ENCODE measurements around the gene RBM33.
"Not testable (repeated sequence)": the region's sequence is repeated elsewhere in the genome, so short reads cannot be mapped to it uniquely, and the experiment has no call there.

Gene RBM33, protein sequence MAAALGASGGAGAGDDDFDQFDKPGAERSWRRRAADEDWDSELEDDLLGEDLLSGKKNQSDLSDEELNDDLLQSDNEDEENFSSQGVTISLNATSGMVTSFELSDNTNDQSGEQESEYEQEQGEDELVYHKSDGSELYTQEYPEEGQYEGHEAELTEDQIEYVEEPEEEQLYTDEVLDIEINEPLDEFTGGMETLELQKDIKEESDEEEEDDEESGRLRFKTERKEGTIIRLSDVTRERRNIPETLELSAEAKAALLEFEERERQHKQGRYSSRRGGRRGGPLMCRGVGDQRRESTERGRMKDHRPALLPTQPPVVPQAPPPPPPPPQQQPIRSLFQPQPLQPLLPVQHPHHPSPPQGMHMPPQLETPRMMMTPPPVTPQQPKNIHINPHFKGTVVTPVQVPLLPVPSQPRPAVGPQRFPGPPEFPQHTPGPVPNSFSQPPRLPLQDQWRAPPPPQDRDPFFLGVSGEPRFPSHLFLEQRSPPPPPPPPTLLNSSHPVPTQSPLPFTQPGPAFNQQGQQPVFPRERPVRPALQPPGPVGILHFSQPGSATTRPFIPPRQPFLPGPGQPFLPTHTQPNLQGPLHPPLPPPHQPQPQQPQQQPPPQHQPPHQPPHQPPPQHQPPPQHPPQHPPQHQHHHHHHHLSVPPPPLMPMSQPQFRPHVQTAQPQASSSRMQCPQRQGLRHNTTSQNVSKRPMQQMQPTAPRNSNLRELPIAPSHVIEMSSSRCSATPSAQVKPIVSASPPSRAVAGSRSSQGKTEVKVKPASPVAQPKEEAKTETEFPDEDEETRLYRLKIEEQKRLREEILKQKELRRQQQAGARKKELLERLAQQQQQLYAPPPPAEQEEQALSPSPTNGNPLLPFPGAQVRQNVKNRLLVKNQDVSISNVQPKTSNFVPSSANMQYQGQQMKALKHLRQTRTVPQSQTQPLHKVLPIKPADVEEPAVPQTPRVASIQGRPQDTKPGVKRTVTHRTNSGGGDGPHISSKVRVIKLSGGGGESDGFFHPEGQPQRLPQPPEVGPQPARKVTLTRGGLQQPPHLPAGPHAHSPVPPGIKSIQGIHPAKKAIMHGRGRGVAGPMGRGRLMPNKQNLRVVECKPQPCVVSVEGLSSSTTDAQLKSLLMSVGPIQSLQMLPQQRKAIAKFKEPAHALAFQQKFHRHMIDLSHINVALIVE

DNA sequence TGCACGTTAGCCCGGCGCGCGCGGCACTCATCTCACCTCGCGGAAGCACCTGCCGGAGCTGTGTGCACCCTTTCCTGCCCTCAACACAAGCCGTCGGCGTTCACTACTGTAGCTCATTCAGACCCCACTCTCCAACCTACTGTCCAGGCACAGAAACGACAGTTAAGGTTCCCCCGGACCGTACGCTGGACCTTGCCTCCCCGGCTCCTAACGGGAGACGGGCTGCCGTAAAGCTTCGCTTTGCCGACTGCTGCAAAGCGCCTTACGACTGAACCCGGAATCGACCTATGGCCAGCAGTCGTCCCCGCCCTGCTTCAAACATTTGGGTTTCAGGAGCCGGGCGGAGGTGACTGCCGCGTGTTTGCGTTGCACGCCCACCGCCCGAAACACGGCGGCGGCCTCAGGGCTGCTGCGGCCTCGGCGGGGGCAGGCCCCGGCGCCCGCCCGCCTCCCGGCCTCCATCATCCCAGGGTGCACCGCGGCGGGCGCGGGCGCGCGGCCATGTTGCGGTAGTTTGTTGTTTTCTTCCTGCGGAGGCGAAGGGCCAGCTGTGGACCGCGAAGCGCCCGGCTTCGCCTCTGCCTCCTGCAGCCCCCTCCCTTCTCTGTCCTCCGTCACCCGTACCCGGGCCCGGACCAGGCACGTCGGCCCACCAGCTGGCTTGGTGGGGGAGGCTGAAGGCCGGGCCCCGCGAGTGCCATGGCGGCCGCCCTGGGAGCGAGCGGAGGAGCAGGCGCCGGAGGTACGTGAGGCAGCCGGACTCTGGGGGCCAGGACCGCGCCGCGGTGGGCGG, at the start of gene RBM33:
Gene RBM33 (plus strand): TSS at position 484 of the 793 bp plus-strand sequence. CDS start 216 bp downstream, at position 700.
- peak; percentile 81 for DNase-seq (ENCODE audit: low spot score)

DNA sequence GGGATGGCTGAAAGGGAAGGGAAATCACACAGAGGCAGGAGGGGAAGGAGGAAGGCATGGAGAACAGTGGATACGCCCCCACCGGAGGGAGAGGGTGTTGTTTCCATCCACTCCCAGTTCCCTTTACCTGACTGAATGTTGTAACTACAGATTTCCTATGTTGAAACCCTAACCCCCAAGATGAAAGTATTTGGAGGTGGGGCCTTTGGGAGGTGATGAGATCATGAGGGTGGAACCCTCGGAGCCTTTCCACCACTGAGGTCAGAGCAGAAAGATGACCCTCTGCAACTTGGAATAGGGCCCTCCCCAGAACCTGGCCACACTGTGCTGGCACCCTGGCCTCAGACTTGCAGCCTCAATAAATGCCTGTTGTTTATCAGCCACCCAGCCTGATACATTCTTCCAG, 49.5 kb upstream of the RBM33 start:
- no peak for DNase-seq (ENCODE audit: low spot score)

DNA sequence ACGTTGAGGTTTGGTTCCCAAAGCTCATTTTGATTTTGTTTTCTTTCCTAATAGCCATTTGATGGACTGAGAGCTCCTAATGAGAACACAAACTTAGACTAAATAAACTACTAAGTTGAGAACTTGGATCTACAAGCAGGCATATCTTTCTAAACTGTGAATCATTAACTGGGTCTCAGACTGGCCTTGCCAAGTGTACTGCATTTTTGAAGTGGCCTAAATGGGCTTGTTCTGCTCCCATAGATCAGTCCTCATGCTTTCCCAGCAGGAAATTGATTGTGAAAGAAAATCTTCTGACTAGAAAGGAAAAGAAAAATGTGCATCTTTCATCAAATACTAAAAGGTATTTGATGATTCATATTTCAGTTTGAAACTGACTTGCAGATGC, 46.7 kb upstream of the RBM33 start:
- peak; percentile 47 for DNase-seq (ENCODE audit: low spot score)

DNA sequence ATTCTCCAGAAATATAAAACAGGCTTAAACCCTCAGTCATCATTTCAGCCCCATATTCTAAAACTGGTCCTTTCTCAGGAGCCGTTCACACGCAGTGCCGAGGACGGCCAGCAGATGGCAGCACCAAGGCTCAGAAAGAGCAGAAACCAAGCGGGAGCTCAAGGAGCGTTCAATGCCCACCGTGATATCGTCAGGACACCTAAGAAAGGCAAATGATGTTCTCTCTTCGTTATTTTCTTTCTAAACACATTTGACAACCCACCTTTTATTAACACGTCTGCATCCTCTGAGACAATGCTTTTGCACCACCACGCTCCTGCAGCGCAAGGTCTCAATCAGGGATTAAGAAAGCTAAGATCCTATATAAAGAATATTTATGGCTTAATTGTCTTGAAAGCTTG, 45.7 kb upstream of the RBM33 start:
- peak; percentile 70 for DNase-seq (ENCODE audit: low spot score)

DNA sequence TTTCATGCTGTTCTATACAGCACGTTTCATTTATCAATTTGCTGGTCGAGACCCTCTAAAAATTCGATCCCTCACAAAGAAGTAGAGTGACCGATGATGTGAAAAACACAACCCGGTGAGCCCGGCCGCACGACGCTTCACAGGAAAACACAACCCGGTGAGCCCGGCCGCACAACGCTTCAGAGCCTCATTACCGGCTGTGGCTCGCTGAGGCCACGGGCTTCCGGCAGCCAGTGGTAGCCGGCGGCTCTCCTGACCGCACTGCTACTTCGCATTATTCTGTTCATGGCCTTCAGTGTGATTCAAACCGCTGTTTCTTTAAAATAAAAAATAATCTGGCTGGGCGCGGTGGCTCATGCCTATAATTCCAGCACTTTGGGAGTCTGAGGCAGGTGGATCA, 42.3 kb upstream of the RBM33 start:
- DNase-seq (ENCODE audit: low spot score): no peak

DNA sequence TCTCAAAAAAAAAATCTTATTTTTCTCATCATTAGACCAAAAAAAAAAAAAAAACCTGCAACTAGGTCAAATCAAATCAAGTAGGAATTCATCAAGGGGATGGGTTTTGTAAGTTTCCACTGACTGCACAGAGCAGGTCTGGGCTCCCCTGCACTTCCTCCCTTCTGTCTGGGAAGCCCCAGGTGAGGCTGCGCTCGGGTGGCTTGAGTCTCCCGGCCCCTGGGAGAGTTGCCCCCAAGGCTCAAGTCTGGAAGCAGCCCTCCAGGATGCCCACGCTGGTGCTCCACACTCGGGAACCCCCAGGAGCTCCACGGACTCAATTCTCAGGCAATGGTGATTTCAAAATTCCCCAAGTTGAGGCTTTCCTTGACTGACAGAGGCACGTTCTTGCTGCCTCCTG, 41.7 kb upstream of the RBM33 start:
- DNase-seq (ENCODE audit: low spot score): no peak

DNA sequence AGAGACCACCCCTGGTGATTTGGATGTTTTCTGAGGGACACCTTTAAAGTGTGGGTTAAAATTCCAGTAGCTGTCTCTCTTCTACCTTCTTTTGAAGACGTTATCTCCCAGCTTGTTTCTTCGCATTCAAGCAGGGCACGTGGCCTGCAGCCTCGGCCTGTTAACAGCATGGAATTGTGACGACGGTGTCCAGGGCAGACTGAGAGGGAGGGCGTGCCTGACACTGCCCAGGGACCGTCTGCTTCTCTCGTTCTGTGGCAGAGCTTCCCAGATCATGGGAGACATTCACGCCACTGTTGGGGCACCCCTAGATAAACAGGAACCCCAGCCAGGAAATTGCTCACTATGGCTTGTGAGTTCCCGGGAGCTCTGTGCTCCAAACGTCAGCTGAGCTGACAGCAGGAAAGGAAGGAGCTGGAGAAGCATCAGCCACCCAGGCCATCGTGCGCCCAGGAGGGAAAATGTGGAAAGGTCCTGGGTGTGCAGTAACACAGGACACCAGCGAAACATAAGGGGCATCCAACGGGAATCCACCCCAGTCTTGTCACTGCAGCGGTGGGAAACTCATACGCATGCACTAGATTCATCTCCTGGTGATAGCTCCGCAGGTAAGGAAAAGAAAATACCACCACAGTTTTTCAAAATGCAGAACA, 41.1 kb upstream of the RBM33 start:
- DNase-seq (ENCODE audit: low spot score): no peak

DNA sequence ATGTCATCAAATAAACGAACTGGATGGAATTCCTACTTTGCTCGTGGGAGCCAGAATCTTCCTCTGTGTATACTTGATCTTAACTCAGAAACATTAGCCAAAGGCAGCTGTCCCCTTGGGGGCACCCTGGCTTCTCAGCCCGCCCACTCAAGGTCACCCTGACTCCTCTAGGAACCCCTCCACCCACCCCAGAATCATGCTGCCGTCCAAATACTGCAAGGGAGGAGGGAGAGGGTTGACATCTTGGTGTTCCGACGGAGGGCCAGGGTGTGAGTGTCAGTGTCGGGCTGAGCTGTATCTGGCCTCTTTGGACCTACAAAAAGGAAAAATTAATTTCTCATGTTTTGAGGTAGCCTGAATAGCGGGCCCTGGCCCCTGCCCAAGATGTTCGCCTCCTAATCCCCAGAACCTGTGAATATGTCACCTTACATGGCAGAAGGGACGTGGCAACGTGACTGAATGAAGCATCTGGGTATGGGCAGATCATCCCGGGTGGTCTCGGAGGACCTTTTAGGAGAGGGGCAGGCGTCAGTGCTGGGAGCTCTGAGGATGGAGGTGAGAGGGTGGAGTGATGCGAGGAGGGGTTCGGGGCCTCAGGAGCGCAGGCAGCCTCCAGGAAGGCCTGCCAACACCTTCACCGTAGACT, 40.5 kb upstream of the RBM33 start:
- DNase-seq (ENCODE audit: low spot score): no peak

DNA sequence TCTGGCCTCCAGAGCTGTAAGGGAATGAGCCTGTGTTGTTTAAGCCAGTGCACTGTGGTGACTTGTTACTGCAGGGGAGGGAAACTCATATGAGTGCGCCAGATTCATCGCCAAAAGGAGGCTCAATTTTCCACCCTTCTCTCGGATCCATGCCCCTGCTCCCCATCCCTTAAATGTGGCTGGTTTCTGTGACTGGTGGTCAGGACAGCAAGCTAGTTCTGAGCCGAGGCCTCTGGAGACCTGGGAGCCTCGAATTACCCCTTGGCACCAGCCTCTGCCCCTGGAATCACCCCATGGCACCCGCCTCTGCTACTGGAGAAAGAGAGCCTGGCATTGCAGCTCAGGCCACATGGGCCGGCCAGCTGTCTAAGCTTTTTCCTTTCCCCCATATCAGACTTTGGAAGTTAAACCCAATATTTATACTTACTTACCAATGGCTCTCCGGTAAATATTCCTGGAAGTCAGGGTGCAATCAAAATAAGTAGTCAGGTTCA, 39.9 kb upstream of the RBM33 start:
- no peak for DNase-seq (ENCODE audit: low spot score)

DNA sequence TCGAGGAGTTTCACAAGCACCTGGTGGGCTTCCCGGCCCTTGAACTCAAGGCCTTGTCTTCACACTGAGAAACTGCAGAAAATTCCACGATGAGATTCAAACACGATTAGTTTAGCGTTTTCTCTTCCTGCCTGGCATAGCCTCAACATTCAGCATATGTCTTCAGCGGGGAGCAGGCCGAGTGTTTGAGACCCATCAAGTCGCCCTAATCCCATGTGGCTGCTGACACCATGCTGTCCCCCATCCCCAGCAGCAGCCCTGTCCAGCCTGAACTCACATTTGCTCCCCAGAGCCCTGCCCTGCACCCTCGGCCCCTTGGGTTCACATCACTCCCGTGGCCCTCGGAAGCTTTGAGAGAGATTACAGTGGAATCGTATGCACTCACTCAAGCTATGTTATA, 35.3 kb upstream of the RBM33 start:
- DNase-seq (ENCODE audit: low spot score): no peak

DNA sequence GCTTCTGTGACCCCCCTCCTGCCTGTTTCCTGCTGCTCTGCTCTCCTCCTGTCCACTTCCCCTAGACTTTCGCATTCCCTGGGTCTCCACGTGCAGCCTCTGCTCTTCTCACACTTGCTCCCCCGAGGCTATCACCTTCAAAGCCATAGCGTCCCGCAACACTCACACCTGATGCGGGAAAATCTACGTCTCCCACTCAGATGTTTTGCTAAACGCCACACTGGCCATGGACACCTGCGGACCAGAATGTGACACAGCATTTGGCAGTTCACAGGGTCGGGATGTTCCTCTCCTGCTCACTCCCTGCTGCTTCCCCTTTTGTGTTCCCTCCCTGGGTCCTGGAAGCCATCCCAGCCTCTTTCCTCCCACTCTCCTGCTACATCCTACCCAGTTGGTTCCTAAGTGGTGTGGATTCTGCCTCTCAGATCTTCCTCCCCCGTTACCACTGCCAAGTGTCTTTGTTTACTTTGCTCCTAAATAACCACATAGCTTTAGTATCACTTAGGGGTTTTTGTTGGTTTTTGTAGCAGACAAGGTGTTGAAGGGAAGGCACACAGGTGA, 33.7 kb upstream of the RBM33 start:
- no peak for DNase-seq (ENCODE audit: low spot score)

DNA sequence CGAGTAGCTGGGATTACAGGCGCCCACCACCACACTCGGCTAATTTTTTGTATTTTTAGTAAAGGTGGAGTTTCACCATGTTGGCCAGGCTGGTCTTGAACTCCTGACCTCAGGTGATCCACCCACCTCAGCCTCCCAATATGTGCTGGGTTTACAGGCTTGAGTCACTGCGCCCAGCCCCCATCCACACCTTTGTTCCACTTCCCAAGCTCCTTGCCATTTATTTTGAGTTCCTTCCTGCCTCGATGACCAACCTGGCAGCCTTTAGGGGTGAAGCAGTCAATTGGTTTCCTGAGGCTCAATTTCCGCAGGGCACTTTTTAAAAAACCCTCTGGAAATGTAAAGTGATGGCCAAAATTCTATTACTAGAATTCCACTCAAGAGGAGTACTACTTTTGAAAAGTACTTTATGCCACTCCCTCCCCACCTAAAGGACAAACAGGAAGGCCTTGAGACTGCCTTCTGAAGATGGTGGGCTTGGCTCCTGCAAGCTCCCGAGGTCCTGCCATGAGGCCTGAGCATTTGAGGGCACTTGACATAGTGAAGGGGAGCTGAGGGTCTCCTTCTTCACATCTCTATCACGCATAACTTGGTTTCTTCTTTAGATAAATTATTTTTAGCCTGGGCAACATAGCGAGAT, 32.5 kb upstream of the RBM33 start:
- no peak for DNase-seq (ENCODE audit: low spot score)

DNA sequence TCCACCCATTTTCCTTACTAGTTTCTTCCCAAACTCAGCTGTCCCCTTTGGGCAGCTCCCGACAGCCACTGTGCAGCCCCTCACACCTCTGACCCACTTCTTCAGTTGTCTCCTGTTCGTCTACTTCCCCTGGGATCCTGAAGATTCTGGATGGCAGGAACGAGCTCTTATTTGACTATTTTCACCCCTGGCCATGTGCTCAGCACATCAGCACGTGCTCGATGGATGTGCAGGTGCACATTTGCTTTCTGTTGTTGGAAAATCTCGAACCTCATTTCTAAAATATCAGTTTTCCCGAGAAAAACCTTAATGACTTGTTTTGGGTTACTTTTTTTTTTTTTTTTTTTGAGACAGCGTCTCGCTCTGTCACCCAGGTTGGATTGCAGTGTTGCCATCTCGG, 31.8 kb upstream of the RBM33 start:
- DNase-seq (ENCODE audit: low spot score): no peak

DNA sequence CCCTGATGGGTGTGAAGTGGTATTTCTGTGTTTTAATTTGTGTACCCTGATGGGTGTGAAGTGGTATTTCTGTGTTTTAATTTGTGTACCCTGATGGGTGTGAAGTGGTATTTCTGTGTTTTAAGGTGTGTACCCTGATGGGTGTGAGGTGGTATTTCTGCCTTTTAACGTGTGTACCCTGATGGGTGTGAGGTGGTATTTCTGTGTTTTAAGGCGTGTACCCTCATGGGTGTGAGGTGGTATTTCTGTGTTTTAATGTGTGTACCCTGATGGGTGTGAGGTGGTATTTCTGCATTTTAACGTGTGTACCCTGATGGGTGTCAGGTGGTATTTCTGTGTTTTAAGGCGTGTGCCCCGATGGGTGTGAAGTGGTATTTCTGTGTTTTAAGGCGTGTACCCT, 29.4 kb upstream of the RBM33 start:
- not testable (repeated sequence) for DNase-seq (ENCODE audit: low spot score)

DNA sequence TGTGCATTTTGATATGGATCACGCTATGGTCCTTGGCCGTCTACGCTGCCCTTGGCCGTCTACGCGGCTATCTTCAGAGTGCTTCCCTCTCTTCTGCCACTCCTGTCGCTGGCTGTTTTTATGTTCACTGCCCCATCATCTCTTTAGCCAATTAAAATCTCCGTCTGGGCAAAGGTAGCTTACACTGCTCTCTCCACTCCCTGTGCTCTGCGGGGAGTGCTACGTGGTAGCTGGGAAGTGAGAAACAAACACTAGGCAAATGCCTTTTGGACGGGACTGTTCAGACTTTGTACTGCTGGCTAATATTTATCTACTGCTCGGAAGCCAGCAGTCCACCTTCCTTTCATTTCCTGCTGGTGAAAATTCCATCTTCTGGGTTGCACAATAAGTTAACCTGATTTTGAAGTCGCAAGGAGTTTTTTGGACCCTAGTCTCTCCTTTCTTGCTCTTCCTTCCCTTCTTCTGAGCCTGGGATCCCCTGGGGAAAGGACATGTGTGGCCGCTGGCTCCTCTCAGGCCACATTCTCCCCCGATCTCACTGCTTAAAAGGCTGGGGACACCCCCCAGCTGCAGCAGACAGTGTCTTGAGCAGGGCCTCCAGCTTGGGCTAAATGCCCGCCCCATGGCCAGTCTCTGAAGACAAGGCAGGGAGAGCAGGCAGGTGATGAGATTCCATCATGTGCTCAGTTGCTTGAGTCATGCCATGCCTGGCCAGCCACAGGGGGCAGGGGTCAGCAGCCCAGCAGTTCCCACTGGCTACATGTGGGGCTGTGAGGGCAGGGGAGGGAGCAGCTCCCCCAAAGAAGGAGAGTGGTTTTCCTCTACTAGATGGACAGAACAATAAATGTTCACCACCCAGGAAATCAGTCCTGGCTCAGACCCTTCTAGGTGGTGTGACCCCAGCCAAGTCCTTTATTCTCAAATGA, 25.5 kb upstream of the RBM33 start:
- peak; percentile 59 for DNase-seq (ENCODE audit: low spot score)

DNA sequence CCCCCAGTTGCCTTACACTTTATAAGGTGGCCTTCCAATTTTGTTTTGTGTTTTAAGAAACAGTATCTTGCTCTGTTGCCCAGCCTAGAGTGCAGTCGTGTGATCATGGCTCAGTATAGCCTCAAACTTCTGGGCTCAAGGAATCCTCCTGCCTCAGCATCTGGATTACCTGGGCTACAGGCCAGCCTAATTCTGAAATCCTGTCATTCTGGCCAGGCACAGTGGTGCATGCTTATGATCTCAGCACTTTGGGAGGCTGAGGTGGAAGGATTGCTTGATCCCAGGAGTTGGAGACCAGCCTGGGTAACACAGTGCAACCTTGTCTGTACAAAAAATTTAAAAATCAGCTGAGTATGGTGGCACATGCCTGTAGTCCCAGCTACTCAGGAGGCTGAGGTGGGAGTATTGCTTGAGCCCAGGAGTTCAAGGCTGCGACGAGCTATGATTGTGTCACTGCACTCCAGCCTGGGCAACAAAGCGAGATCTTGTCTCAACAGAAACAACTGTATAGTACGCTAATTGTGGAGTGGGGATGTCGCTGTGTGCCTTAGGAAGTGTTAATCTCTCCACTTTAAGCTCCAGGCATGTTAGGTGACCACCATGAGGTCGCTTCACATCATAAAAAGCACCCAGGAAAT, 24.7 kb upstream of the RBM33 start:
- DNase-seq (ENCODE audit: low spot score): no peak

DNA sequence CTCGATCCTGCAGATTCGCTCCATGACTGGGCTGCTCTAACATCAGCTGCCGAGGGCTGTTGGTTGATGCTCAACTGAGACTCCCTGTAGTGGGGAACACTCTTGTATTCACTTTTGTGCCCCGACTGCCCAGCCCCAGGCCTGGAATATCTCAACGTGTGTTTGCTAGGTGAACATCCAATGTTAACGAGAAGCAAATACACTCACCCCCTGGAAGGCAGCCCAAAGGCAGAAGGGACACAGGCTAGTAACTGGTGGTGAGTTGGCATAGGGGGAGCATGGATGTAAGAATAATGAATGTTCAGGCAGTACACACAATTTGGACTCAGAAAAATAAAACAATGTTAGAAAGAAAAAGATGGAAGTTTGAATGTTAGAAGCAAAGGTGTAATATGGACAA, 24.0 kb upstream of the RBM33 start:
- no peak for DNase-seq (ENCODE audit: low spot score)

DNA sequence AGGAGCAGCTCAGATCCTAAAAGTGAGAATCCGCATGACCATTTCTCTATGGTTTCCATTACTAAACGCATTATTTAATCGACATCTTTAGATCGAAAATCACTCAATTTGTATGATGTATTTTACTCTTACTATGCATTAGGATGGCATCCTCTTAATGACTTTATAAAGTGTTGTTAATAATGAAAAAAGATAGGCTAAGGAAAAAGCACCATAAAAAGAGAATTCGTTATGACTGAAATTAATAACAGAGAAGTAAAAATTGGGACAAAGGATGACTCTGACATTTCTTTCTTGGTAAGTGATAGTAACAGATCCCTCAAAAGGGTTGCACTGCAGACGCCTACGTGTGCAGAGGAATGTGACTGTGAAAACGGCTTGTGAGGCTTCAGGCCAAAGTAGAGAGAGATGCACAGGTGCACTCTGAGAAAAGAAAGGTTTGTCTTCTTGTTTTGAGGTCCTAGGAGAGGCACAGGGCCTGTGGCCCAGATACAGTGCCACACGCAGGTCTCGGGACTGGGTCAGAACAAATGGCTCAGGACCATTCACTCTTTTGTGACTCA, 23.0 kb upstream of the RBM33 start:
- no peak for DNase-seq (ENCODE audit: low spot score)

Measured in HuH-7.5 (cell line).